HepG2 (cell line): ENCODE measurements around the gene OVCA2. TPM values are rescaled to one million over a fixed set of nuclear protein-coding genes. Genes with fewer than 3 reads are reported as not detected.

Experiments used
- DMTF1 ChIP-seq: sonication (generic); formaldehyde crosslinking; IDR thresholded peaks from 2 replicates; pipeline ENCODE4 v1.4.0; 2020; ENCODE audit warnings: mild to moderate bottlenecking, missing genetic modification reagents
- FOXO4 ChIP-seq: sonication (generic); formaldehyde crosslinking; conservative IDR thresholded peaks from 2 replicates; pipeline ENCODE4 v1.8.1; 2023; ENCODE audit warnings: missing genetic modification reagents
- KDM2A ChIP-seq: sonication (generic); formaldehyde crosslinking; IDR thresholded peaks from 2 replicates; pipeline ENCODE4 v1.4.0; 2020; ENCODE audit warnings: low read depth, missing genetic modification reagents, borderline replicate concordance
- MIXL1 ChIP-seq: IDR thresholded peaks from 2 replicates; pipeline ENCODE4 v1.6.1; 2016
- NPAS2 ChIP-seq: sonication (generic); formaldehyde crosslinking; IDR thresholded peaks from 2 replicates; pipeline ENCODE4 v1.8.0; 2022; ENCODE audit warnings: mild to moderate bottlenecking, missing genetic modification reagents, borderline replicate concordance
- NRL ChIP-seq: sonication (generic); formaldehyde crosslinking; IDR thresholded peaks from 2 replicates; pipeline ENCODE4 v1.5.0; 2020; ENCODE audit warnings: missing genetic modification reagents, mild to moderate bottlenecking, moderate library complexity, borderline replicate concordance
- PRDM15 ChIP-seq: sonication (generic); formaldehyde crosslinking; IDR thresholded peaks from 2 replicates; pipeline ENCODE4 v1.4.0; 2020; ENCODE audit warnings: missing genetic modification reagents
- TBP ChIP-seq: sonication (generic); formaldehyde crosslinking; IDR thresholded peaks from 2 replicates; pipeline ENCODE4 v1.5.0; 2020; ENCODE audit warnings: missing genetic modification reagents
- THAP9 ChIP-seq: sonication (generic); formaldehyde crosslinking; IDR thresholded peaks from 2 replicates; pipeline ENCODE4; 2020; ENCODE audit warnings: missing genetic modification reagents, mild to moderate bottlenecking, borderline replicate concordance
- ZNF138 ChIP-seq: sonication (generic); formaldehyde crosslinking; IDR thresholded peaks from 2 replicates; pipeline ENCODE4 v1.5.0; 2020; ENCODE audit warnings: mild to moderate bottlenecking, low read depth, missing genetic modification reagents
- ZNF317 ChIP-seq: sonication (generic); formaldehyde crosslinking; IDR thresholded peaks from 2 replicates; pipeline ENCODE4 v1.5.0; 2020; ENCODE audit warnings: mild to moderate bottlenecking, missing genetic modification reagents
- ZNF501 ChIP-seq: sonication (generic); formaldehyde crosslinking; IDR thresholded peaks from 2 replicates; pipeline ENCODE4 v1.5.1; 2020; ENCODE audit warnings: mild to moderate bottlenecking, moderate library complexity, missing genetic modification reagents
- polyA plus RNA-seq, 8 experiments: library from polyadenylated mRNA; depleted of rRNA in 3 of 8; stranded (reverse) in 7 of 8; unstranded in 1 of 8; fragments of >200 nt; fragmentation: Illumina TruSeq in 4 of 8; extraction: Trizol in 4 of 8; gene quantifications; 2 replicates each; pipeline versions ENCODE4 v1.2.1 to v1.2.3, GENCODE V29; 2011 to 2016; ENCODE audit warnings: low read depth in 4 of 8, missing spikeins in 1 of 8, mixed read lengths in 1 of 8; ENCODE audit not compliant: insufficient read depth in 1 of 8
- total RNA-seq, 5 experiments: library from RNA; depleted of rRNA; stranded (reverse); fragments of >200 nt; fragmentation: Illumina TruSeq; extraction: Trizol; gene quantifications; 2 replicates each; pipeline ENCODE4 v1.2.3, GENCODE V29; 2016; ENCODE audit warnings: low read depth in 1 of 5
- TF ChIP-seq, protein P1 (sequence below): sonication (generic); formaldehyde crosslinking; IDR thresholded peaks from 2 replicates; pipeline ENCODE4 v1.4.0; 2020; ENCODE audit warnings: missing genetic modification reagents
- TF ChIP-seq, protein P2 (sequence below): sonication (generic); formaldehyde crosslinking; IDR thresholded peaks from 2 replicates; pipeline ENCODE4 v1.9.0; 2022; ENCODE audit warnings: missing genetic modification reagents, mild to moderate bottlenecking, borderline replicate concordance

The OVCA2 gene
- total and polyA plus RNA-seq, 2 of the 13 experiments (the other 11 are each of a cell fraction or from before 2014, with no cell fraction given): 23.7 to 28.2 TPM

DNA sequence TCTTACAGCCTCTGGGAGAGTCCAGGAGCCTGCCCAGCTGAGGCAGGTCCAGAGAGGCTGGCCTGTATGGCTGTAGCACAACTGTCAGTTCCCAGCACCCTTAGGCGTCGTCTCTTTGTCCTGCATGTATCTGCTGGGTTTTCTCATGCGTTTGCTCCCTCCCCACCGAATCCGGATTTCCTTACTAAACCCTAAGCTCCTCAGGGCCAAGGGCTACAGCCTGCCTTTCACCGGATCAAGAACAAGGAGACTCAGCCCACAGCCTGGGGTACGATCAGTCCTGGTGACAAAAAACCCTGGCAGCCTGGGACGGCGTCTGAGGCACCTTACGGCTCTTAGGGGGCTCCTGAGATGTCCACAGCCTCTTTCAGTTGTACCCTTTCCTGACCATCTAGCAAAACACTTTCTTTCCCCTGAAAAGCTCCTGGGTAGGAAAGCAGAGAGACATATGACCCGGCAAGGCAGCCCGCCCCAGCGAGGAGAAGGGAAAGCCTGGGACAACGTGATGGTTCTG, 25.3 kb downstream of the OVCA2 start (continued):
- TF ChIP-seq, protein P1, sequence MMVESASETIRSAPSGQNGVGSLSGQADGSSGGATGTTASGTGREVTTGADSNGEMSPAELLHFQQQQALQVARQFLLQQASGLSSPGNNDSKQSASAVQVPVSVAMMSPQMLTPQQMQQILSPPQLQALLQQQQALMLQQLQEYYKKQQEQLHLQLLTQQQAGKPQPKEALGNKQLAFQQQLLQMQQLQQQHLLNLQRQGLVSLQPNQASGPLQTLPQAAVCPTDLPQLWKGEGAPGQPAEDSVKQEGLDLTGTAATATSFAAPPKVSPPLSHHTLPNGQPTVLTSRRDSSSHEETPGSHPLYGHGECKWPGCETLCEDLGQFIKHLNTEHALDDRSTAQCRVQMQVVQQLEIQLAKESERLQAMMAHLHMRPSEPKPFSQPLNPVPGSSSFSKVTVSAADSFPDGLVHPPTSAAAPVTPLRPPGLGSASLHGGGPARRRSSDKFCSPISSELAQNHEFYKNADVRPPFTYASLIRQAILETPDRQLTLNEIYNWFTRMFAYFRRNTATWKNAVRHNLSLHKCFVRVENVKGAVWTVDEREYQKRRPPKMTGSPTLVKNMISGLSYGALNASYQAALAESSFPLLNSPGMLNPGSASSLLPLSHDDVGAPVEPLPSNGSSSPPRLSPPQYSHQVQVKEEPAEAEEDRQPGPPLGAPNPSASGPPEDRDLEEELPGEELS: no peak
- TF ChIP-seq DMTF1 (CRISPR knock-in tag) (0 out of 2 replicates have a peak, but pooled peaks have one; percentile 44), KDM2A (CRISPR knock-in tag) (0 out of 2 replicates have a peak, but pooled peaks have one; percentile 4), ZNF138 (CRISPR knock-in tag) (peak; percentile 23; the same call in 1 of the 2 replicates), PRDM15 (CRISPR knock-in tag) (no peak), ZNF501 (CRISPR knock-in tag) (no peak), TBP (CRISPR knock-in tag) (no peak), NPAS2 (CRISPR knock-in tag) (no peak), THAP9 (CRISPR knock-in tag) (no peak), NRL (no peak), ZNF317 (CRISPR knock-in tag) (0 out of 2 replicates have a peak, but pooled peaks have one; percentile 8), MIXL1 (CRISPR knock-in tag) (no peak), FOXO4 (CRISPR knock-in tag) (0 out of 2 replicates have a peak, but pooled peaks have one; percentile 62)
- TF ChIP-seq, protein P2, sequence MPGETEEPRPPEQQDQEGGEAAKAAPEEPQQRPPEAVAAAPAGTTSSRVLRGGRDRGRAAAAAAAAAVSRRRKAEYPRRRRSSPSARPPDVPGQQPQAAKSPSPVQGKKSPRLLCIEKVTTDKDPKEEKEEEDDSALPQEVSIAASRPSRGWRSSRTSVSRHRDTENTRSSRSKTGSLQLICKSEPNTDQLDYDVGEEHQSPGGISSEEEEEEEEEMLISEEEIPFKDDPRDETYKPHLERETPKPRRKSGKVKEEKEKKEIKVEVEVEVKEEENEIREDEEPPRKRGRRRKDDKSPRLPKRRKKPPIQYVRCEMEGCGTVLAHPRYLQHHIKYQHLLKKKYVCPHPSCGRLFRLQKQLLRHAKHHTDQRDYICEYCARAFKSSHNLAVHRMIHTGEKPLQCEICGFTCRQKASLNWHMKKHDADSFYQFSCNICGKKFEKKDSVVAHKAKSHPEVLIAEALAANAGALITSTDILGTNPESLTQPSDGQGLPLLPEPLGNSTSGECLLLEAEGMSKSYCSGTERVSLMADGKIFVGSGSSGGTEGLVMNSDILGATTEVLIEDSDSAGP (CRISPR knock-in tag): peak; percentile 13; the same call in 1 of the 2 replicates
